H9 (cell line): ENCODE results near the gene EIF1AD. TPM values are rescaled to one million over a fixed set of nuclear protein-coding genes. Genes with fewer than 3 reads are reported as not detected.

Experiments
- DNase-seq: peaks from one replicate; pipeline ENCODE4 v3.0.0-alpha.2; 2017
- H2AFZ ChIP-seq: one replicate; pipeline ENCODE4 v1.6.1; 2013; ENCODE audit warnings: mild to moderate bottlenecking, low read length, control low read depth, moderate library complexity
- H2AK5ac ChIP-seq: 2 replicates; pipeline ENCODE4 v1.6.1; 2013; ENCODE audit warnings: low read length, control low read depth, mixed read lengths; ENCODE audit not compliant: insufficient read length
- H2BK120ac ChIP-seq: one replicate; pipeline ENCODE4 v1.6.1; 2013; ENCODE audit warnings: low read depth, mild to moderate bottlenecking, low read length, control low read depth, inconsistent platforms; ENCODE audit not compliant: poor library complexity, severe bottlenecking
- H2BK12ac ChIP-seq: 2 replicates; pipeline ENCODE4 v1.6.1; 2013; ENCODE audit warnings: low read length, control low read depth, mixed read lengths, low read depth; ENCODE audit not compliant: insufficient read length
- H2BK15ac ChIP-seq: 2 replicates; pipeline ENCODE4 v1.6.1; 2013; ENCODE audit warnings: low read depth, low read length, control low read depth
- H2BK20ac ChIP-seq: one replicate; pipeline ENCODE4 v1.6.1; 2013; ENCODE audit warnings: low read depth, mild to moderate bottlenecking, low read length, control low read depth, inconsistent platforms; ENCODE audit not compliant: poor library complexity, severe bottlenecking
- H2BK5ac ChIP-seq: 2 replicates; pipeline ENCODE4 v1.6.1; 2013; ENCODE audit warnings: low read length, control low read depth, mixed read lengths; ENCODE audit not compliant: insufficient read length
- H3K14ac ChIP-seq: 2 replicates; pipeline ENCODE4 v1.6.1; 2013; ENCODE audit warnings: low read length, control low read depth; ENCODE audit not compliant: insufficient read depth
- H3K18ac ChIP-seq: 2 replicates; pipeline ENCODE4 v1.6.1; 2013; ENCODE audit warnings: low read depth, mild to moderate bottlenecking, mixed read lengths, low read length, control low read depth; ENCODE audit not compliant: insufficient read length
- H3K23ac ChIP-seq: 2 replicates; pipeline ENCODE4 v1.6.1; 2013; ENCODE audit warnings: low read length, control low read depth, mixed read lengths, low read depth; ENCODE audit not compliant: insufficient read length
- H3K23me2 ChIP-seq: 2 replicates; pipeline ENCODE4 v1.6.1; 2013; ENCODE audit warnings: low read depth, mild to moderate bottlenecking, mixed read lengths, low read length, control low read depth; ENCODE audit not compliant: insufficient read length, poor library complexity, severe bottlenecking
- H3K27ac ChIP-seq: 2 replicates; pipeline ENCODE4 v1.5.1; 2013; ENCODE audit warnings: low read length, control low read depth, mixed read lengths, low read depth; ENCODE audit not compliant: insufficient read length
- H3K27me3 ChIP-seq: 2 replicates; pipeline ENCODE4 v1.6.1; 2013; ENCODE audit warnings: low read length, control low read depth, inconsistent platforms; ENCODE audit not compliant: insufficient read depth
- H3K4ac ChIP-seq: 2 replicates; pipeline ENCODE4 v1.6.1; 2013; ENCODE audit warnings: low read depth, mild to moderate bottlenecking, control low read depth, inconsistent platforms, low read length, moderate library complexity
- H3K4me1 ChIP-seq: 2 replicates; pipeline ENCODE4 v1.6.1; 2013; ENCODE audit warnings: low read length, control low read depth, inconsistent platforms; ENCODE audit not compliant: insufficient read depth
- H3K4me2 ChIP-seq: 2 replicates; pipeline ENCODE4 v1.6.1; 2013; ENCODE audit warnings: low read length, control low read depth, mixed read lengths; ENCODE audit not compliant: insufficient read length, insufficient read depth
- H3K56ac ChIP-seq: 2 replicates; pipeline ENCODE4 v1.6.1; 2013; ENCODE audit warnings: low read depth, mild to moderate bottlenecking, mixed read lengths, low read length, control low read depth; ENCODE audit not compliant: insufficient read length
- H3K79me1 ChIP-seq: 2 replicates; pipeline ENCODE4 v1.6.1; 2013; ENCODE audit warnings: low read depth, mild to moderate bottlenecking, moderate library complexity, low read length, control low read depth, inconsistent platforms; ENCODE audit not compliant: insufficient read depth, poor library complexity, severe bottlenecking
- H3K79me2 ChIP-seq: 2 replicates; pipeline ENCODE4 v1.6.1; 2013; ENCODE audit warnings: low read length, control low read depth, inconsistent platforms; ENCODE audit not compliant: insufficient read depth
- H3K9ac ChIP-seq: 2 replicates; pipeline ENCODE4 v1.6.1; 2013; ENCODE audit warnings: low read length, control low read depth, mixed read lengths; ENCODE audit not compliant: insufficient read length; ENCODE audit errors: extremely low read depth
- H3K9me3 ChIP-seq: one replicate; pipeline ENCODE4 v1.6.1; 2013; ENCODE audit warnings: low read depth, low read length, inconsistent platforms; ENCODE audit not compliant: control insufficient read depth
- H3T11ph ChIP-seq: one replicate; pipeline ENCODE4 v1.6.1; 2013; ENCODE audit warnings: mild to moderate bottlenecking, low read length, control low read depth, inconsistent platforms
- H4K20me1 ChIP-seq: one replicate; pipeline ENCODE4 v1.6.1; 2013; ENCODE audit not compliant: control insufficient read depth, insufficient read length, insufficient read depth
- H4K5ac ChIP-seq: 2 replicates; pipeline ENCODE4 v1.6.1; 2013; ENCODE audit warnings: low read depth, mild to moderate bottlenecking, mixed read lengths, low read length, control low read depth; ENCODE audit not compliant: insufficient read length
- H4K8ac ChIP-seq: replicated peaks from 2 replicates; pipeline ENCODE4 v1.6.1; 2013; ENCODE audit warnings: low read length, control low read depth, mixed read lengths, low read depth; ENCODE audit not compliant: insufficient read length
- H4K91ac ChIP-seq: 2 replicates; pipeline ENCODE4 v1.6.1; 2013; ENCODE audit warnings: low read depth, mild to moderate bottlenecking, moderate library complexity, mixed read lengths, low read length, control low read depth; ENCODE audit not compliant: insufficient read length
- H3K27ac Mint-ChIP-seq, 3 experiments: 2 replicates in 2 of 3; 3 replicates in 1 of 3; pipeline ENCODE4 v1.8.0; 2020 to 2021; ENCODE audit warnings: mixed read lengths in 3 of 3, mild to moderate bottlenecking in 1 of 3, moderate library complexity in 1 of 3
- H3K27me3 Mint-ChIP-seq: 2 replicates; pipeline ENCODE4 v1.8.0; 2021; ENCODE audit warnings: low read depth, mild to moderate bottlenecking, moderate library complexity, mixed read lengths
- H3K36me3 Mint-ChIP-seq, 3 experiments: 2 replicates in 2 of 3; 3 replicates in 1 of 3; pipeline ENCODE4 v1.8.0; 2020 to 2021; ENCODE audit warnings: low read depth in 3 of 3, mixed read lengths in 3 of 3; ENCODE audit not compliant: insufficient read depth in 1 of 3
- H3K4me1 Mint-ChIP-seq, 2 experiments: 2 replicates each; pipeline ENCODE4 v1.8.0; 2020; ENCODE audit warnings: mixed read lengths in 2 of 2
- H3K4me3 Mint-ChIP-seq, 2 experiments: 2 replicates in 1 of 2; 3 replicates in 1 of 2; pipeline ENCODE4 v1.8.0; 2020 to 2021; ENCODE audit warnings: mild to moderate bottlenecking in 2 of 2, mixed read lengths in 2 of 2, moderate library complexity in 1 of 2
- H3K9me3 Mint-ChIP-seq, 2 experiments: 2 replicates in 1 of 2; 3 replicates in 1 of 2; pipeline ENCODE4 v1.8.0; 2020; ENCODE audit warnings: mild to moderate bottlenecking in 2 of 2, mixed read lengths in 2 of 2, moderate library complexity in 1 of 2
- WGBS: extraction: QIAGEN DNeasy Blood & Tissue Kit; methylation state at CpG from one replicate; pipeline ENCODE4 v1.1.7; 2013; ENCODE audit warnings: missing lambda C conversion rate, low lambda C conversion rate, mixed read lengths; ENCODE audit not compliant: insufficient read length; ENCODE audit errors: extremely low coverage; 5-methylcytosine and 5-hydroxymethylcytosine counted together
- total RNA-seq: library from RNA; stranded (reverse); gene quantifications from 2 replicates; pipeline ENCODE4 v1.2.1, GENCODE V29; 2021
- TF ChIP-seq, protein P1 (sequence below): fragments of 200-600 bp; sonication (generic); conservative IDR thresholded peaks from 3 replicates; pipeline ENCODE4 v1.8.0; 2021; ENCODE audit warnings: antibody characterized with exemption, mild to moderate bottlenecking

The EIF1AD gene
- total RNA-seq, 1 experiment from 2014 or later: 46.7 TPM

DNA sequence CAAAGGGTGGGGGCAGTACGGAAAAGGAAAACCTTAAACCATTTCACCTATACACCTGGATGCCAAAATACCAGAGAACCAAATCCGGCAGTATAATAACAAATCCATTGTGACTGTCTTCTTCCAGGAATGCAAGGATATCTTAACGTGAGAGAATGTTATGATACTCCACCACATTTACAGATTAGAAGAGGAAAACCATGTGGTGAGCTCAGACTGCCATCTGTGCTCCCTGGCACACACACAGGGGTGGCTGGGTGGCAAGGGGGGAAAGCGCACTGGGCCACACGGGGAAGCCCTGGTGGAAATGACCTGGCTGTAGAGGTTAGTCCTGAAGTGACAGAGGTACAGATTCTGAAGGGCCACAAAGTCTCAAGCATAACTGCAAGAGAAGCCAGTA lies 9.9 kb downstream of the EIF1AD start:
- Histone ChIP-seq H3K9ac (no peak overlapping the region), H3K23me2 (no peaks in the 10 kb centered on the region)

More for the DNA sequence above, 9.9 kb downstream of the EIF1AD start:
- Histone ChIP-seq H4K5ac (no peak overlapping the region), H3K4me1 (no peaks in the 10 kb centered on the region), H2AFZ (no peak overlapping the region), H2AK5ac (no peak overlapping the region), H3K79me2 (no peaks in the 10 kb centered on the region), H2BK120ac (no peak overlapping the region), H3K23ac (no peak overlapping the region), H3K9me3 (no peaks in the 10 kb centered on the region), H2BK12ac (no peak overlapping the region), H3K27me3 (no peaks in the 10 kb centered on the region), H4K20me1 (no peaks in the 10 kb centered on the region), H4K91ac (no peak overlapping the region), H3K4me2 (no peak overlapping the region), H4K8ac (no peak overlapping the region), H3K27ac (no peak overlapping the region), H2BK5ac (no peak overlapping the region), H3K18ac (no peak overlapping the region), H2BK15ac (no peak overlapping the region), H3K79me1 (no peaks in the 10 kb centered on the region), H3K14ac (no peak overlapping the region), H2BK20ac (no peak overlapping the region), H3K56ac (no peak overlapping the region), H3T11ph (no peak overlapping the region), H3K4ac (no peak overlapping the region)
- Mint-ChIP-seq H3K36me3 (peaks cover 3 to 15% (median 5%) of the 10 kb centered on the region in 3 experiments; a peak in 5 of 7 replicates), H3K9me3 (no peaks in the 10 kb centered on the region), H3K27ac (peak overlapping the region in 2 of 3 experiments; percentile 49 to 65; a peak in 2 of 7 replicates), H3K4me1 (peaks cover 0 to 2% of the 10 kb centered on the region in 2 experiments; a peak in 1 of 4 replicates), H3K4me3 (no peak overlapping the region), H3K27me3 (no peaks in the 10 kb centered on the region; the same call in 1 of the 2 replicates)
- DNase-seq: no peak
- TF ChIP-seq, protein P1, sequence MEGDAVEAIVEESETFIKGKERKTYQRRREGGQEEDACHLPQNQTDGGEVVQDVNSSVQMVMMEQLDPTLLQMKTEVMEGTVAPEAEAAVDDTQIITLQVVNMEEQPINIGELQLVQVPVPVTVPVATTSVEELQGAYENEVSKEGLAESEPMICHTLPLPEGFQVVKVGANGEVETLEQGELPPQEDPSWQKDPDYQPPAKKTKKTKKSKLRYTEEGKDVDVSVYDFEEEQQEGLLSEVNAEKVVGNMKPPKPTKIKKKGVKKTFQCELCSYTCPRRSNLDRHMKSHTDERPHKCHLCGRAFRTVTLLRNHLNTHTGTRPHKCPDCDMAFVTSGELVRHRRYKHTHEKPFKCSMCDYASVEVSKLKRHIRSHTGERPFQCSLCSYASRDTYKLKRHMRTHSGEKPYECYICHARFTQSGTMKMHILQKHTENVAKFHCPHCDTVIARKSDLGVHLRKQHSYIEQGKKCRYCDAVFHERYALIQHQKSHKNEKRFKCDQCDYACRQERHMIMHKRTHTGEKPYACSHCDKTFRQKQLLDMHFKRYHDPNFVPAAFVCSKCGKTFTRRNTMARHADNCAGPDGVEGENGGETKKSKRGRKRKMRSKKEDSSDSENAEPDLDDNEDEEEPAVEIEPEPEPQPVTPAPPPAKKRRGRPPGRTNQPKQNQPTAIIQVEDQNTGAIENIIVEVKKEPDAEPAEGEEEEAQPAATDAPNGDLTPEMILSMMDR: no peak
- no CpG with 5 or more reads among the region's 5 CpGs for WGBS
